Uterus (tissue), 4 donors: ENCODE data around the gene UBASH3A. TPM values are rescaled to one million over a fixed set of nuclear protein-coding genes. Genes with fewer than 3 reads are reported as not detected.

Source experiments
- DNase-seq, 2 donors: peaks; one replicate each; pipeline ENCODE4 v3.0.0-alpha.2; 2019 to 2020
- H3K27ac ChIP-seq, 2 donors: fragments of 200-600 bp; sonication (generic); 1 replicate in 1 of 2; 2 replicates in 1 of 2; pipeline ENCODE4 v1.5.1; 2016 to 2018
- H3K27me3 ChIP-seq, 2 donors: fragments of 200-600 bp; sonication (generic); one replicate each; pipeline ENCODE4 v1.5.1; 2018 to 2019; ENCODE audit warnings: control low read depth in 1 of 2
- H3K36me3 ChIP-seq, 2 donors: fragments of 200-600 bp; sonication (generic); one replicate each; pipeline ENCODE4 v1.5.1; 2019; ENCODE audit warnings: control low read depth in 1 of 2
- H3K4me1 ChIP-seq, 2 donors: fragments of 200-600 bp; sonication (generic); one replicate each; pipeline ENCODE4 v1.5.1; 2018 to 2019; ENCODE audit warnings: control low read depth in 1 of 2
- H3K4me3 ChIP-seq, 2 donors: fragments of 200-600 bp; sonication (generic); 1 replicate in 1 of 2; 2 replicates in 1 of 2; pipeline ENCODE4 v1.5.1; 2018 to 2019; ENCODE audit warnings: mild to moderate bottlenecking in 1 of 2
- H3K9me3 ChIP-seq, 2 donors: fragments of 200-600 bp; sonication (generic); one replicate each; pipeline ENCODE4 v1.5.1; 2019; ENCODE audit warnings: control low read depth in 1 of 2
- CTCF ChIP-seq, 4 experiments: fragments of 200-600 bp in 2 of 4; fragments of 450-650 bp in 2 of 4; sonication (generic) in 2 of 4; IDR thresholded peaks; one replicate each; pipeline ENCODE4 v1.5.1; 2016 to 2019; ENCODE audit warnings: antibody characterized with exemption in 4 of 4, mild to moderate bottlenecking in 2 of 4, moderate library complexity in 1 of 4
- POLR2A ChIP-seq, 2 donors: fragments of 450-650 bp; IDR thresholded peaks; one replicate each; pipeline ENCODE4 v1.6.1; 2016; ENCODE audit warnings: antibody characterized with exemption in 2 of 2, mild to moderate bottlenecking in 1 of 2, moderate library complexity in 1 of 2
- intact Hi-C: fragments of 100-400 bp; cut with DNase I; formaldehyde crosslinking; loops from one replicate; pipeline ENCODE4 v1.15.1; 2023; ENCODE audit warnings: low total_unique reads
- total RNA-seq, 4 donors: library from RNA; depleted of rRNA in 3 of 4; stranded (reverse); fragments of >200 nt in 3 of 4; gene quantifications; one replicate each; pipeline versions ENCODE4 v1.1.0 to v1.2.4, GENCODE V29; 2014 to 2023
- donor health status: DM: yes; HTN: yes; CAD: no.

The UBASH3A gene
- total RNA-seq, 4 donors from 2014 or later = 0.79 to 1.0 TPM; not detected in 2

- H3K9me3 ChIP-seq = peaks cover 0 to 2% of the 10 kb centered on the region in 2 donors
- no peak for DNase-seq
- no peak overlapping the region for H3K27ac ChIP-seq
- no peaks in the 10 kb centered on the region for H3K36me3 ChIP-seq
- H3K27me3 ChIP-seq = no peaks in the 10 kb centered on the region
- H3K4me3 ChIP-seq = no peak overlapping the region
- no peaks in the 10 kb centered on the region for H3K4me1 ChIP-seq
- TF ChIP-seq POLR2A (IDR thresholded peaks at IDR 0.05) = no peak
- no peak for TF ChIP-seq CTCF (IDR thresholded peaks at IDR 0.05)
- intact Hi-C loops = no loop called here
Observed at GRCh38 chr21:42358937-42359336, 44.8 kb upstream of the UBASH3A start.

- intact Hi-C loops = no loop called here
- H3K27ac ChIP-seq = no peak overlapping the region
- no peaks in the 10 kb centered on the region for H3K27me3 ChIP-seq
- TF ChIP-seq CTCF (IDR thresholded peaks at IDR 0.05) = no peak
- no peak for TF ChIP-seq POLR2A (IDR thresholded peaks at IDR 0.05)
- no peak overlapping the region for H3K4me3 ChIP-seq
- no peaks in the 10 kb centered on the region for H3K36me3 ChIP-seq
- no peaks in the 10 kb centered on the region for H3K4me1 ChIP-seq
- no peaks in the 10 kb centered on the region for H3K9me3 ChIP-seq
- no peak for DNase-seq
Observed at GRCh38 chr21:42360317-42360716, 43.4 kb upstream of the UBASH3A start.

- Histone ChIP-seq H3K4me1 (no peaks in the 10 kb centered on the region), H3K9me3 (no peaks in the 10 kb centered on the region), H3K4me3 (no peak overlapping the region), H3K27me3 (no peaks in the 10 kb centered on the region), H3K27ac (no peak overlapping the region), H3K36me3 (no peaks in the 10 kb centered on the region)
- no peak for TF ChIP-seq POLR2A (IDR thresholded peaks at IDR 0.05)
- TF ChIP-seq CTCF (IDR thresholded peaks at IDR 0.05) = no peak
- intact Hi-C loops = no loop called here
- DNase-seq = no peak
Observed at GRCh38 chr21:42361286-42361685, 42.4 kb upstream of the UBASH3A start.

- intact Hi-C loops = no loop called here
- H3K9me3 ChIP-seq = no peaks in the 10 kb centered on the region
- H3K36me3 ChIP-seq = no peaks in the 10 kb centered on the region
- no peaks in the 10 kb centered on the region for H3K27me3 ChIP-seq
- no peak for TF ChIP-seq CTCF (IDR thresholded peaks at IDR 0.05)
- no peak overlapping the region for H3K4me3 ChIP-seq
- no peak for DNase-seq
- no peaks in the 10 kb centered on the region for H3K4me1 ChIP-seq
- no peak overlapping the region for H3K27ac ChIP-seq
Observed at GRCh38 chr21:42362198-42362597, 41.5 kb upstream of the UBASH3A start.

- no peaks in the 10 kb centered on the region for H3K27me3 ChIP-seq
- H3K9me3 ChIP-seq = no peaks in the 10 kb centered on the region
- TF ChIP-seq POLR2A (IDR thresholded peaks at IDR 0.05) (no peak), CTCF (IDR thresholded peaks at IDR 0.05) (no peak)
- H3K27ac ChIP-seq = no peak overlapping the region
- intact Hi-C loops = no loop called here
- no peaks in the 10 kb centered on the region for H3K36me3 ChIP-seq
- H3K4me1 ChIP-seq = no peaks in the 10 kb centered on the region
- no peak overlapping the region for H3K4me3 ChIP-seq
- DNase-seq = no peak
Observed at GRCh38 chr21:42362700-42363099, 41.0 kb upstream of the UBASH3A start.
